Measurements from ENCODE around the gene ERN1.
A peak's percentile ranks its signal among the peaks of the same experiment; 100 is the strongest.

ERN1 gene

DNA sequence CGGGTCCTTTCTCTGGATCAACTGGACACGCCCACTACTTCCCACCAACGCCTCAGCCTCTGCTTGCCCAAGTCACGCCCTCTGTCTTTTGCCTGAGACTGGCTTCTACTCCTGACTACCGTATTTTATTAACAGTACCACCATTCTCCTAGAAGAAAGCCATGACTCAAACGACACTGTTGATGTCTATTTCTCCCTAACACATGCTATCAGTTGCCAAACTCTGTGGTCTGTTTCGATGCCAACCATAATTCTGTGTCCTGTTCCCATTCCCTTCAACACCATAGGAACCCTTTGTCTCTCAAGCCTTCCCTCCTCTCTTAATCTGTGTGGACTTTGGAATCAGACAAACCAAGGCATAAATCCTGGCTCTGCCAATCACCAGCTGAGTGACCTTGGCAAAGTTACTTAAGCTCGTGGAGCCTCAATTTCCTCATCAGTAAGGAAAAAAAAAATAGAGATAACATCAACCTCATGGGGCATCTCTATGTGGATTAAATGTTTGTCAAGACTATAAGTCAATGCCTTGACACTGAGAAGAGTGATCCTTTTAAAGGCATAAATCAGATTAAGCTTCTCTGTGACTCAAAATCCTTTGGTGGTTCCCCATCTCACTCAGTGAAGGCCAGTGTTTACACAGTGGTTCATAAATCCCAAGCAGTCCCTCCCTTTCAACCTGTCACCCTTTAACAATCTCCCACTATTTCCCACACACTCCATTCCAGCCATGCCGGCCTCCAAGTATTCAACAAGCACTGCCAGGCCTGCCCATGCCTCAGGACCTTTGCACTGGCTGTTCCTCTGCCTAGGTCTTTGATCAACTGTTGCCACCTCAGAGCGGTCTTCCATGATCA lies 45.6 kb downstream of the ERN1 start:
- Histone ChIP-seq H3K36me3 (ENCODE audit: control insufficient read depth, insufficient read depth, low read length) (no peaks in the 10 kb centered on the region), H3K27ac (ENCODE audit: insufficient read depth, low read depth, low read length, poor library complexity, severe bottlenecking) (no peak overlapping the region), H3K4me1 (ENCODE audit: control insufficient read depth, insufficient read depth, low read length) (no peaks in the 10 kb centered on the region), H3K9me3 (ENCODE audit: control insufficient read depth, low read length) (no peaks in the 10 kb centered on the region), H3K27me3 (ENCODE audit: control insufficient read depth, insufficient read depth, low read length, poor library complexity, severe bottlenecking) (no peaks in the 10 kb centered on the region), H3K4me3 (ENCODE audit: insufficient read depth, low read depth, low read length) (no peak overlapping the region)
- WGBS, 2 experiments, result 77 to 79% methylated on average over 10 of the region's 10 CpGs

DNA sequence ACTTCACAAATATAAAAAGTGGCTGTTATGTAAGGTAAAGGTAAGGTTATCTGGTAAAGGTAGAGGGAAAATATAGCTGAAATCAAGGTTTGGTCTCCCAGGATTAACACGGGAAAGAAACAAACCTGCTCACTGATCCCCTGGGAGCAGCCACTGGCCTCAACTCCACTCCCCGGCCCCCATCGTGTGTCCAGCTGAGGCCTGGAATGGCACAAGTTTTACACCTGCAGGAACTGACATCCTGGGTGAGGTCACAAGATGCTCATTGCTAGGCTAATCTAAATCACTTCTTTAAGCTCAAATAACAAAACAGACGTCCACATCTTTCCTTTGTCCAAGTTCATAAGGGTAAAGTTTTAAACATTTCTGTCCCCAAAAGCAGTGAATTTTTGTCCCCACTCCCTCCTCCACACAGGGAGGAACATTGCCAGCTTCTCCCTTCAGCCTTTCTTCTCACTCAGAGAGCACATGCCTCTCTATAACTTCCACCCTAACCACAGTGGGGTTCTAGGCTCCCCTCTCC lies 46.3 kb downstream of the ERN1 start:
- Histone ChIP-seq H3K9me3 (ENCODE audit: control insufficient read depth, low read length) (no peaks in the 10 kb centered on the region), H3K4me3 (ENCODE audit: insufficient read depth, low read depth, low read length) (no peak overlapping the region), H3K36me3 (ENCODE audit: control insufficient read depth, insufficient read depth, low read length) (no peaks in the 10 kb centered on the region), H3K4me1 (ENCODE audit: control insufficient read depth, insufficient read depth, low read length) (no peaks in the 10 kb centered on the region), H3K27me3 (ENCODE audit: control insufficient read depth, insufficient read depth, low read length, poor library complexity, severe bottlenecking) (no peaks in the 10 kb centered on the region), H3K27ac (ENCODE audit: insufficient read depth, low read depth, low read length, poor library complexity, severe bottlenecking) (no peak overlapping the region)
- WGBS, 2 experiments, result 63 to 68% methylated on average over 4 of the region's 4 CpGs

DNA sequence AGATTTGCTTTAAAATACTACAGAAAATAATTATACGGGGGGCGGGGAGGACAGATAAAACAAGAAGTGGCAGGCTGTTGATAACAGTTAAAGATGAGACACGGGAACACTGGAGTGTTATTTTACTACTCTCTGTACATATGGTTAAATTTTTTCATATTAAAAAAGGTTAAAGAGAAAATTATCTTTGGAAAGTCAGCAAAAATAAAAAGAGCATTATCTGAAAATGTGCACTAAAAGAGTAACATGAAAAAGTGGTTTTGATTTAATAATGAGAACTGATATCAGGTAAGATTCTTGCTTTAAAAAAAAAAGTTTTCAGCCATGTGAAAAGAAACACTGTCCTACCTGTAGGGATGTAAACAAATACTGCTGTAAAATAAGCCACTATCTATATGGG lies 46.9 kb downstream of the ERN1 start:
- Histone ChIP-seq H3K36me3 (ENCODE audit: control insufficient read depth, insufficient read depth, low read length) (no peaks in the 10 kb centered on the region), H3K27me3 (ENCODE audit: control insufficient read depth, insufficient read depth, low read length, poor library complexity, severe bottlenecking) (no peaks in the 10 kb centered on the region), H3K4me1 (ENCODE audit: control insufficient read depth, insufficient read depth, low read length) (no peaks in the 10 kb centered on the region), H3K4me3 (ENCODE audit: insufficient read depth, low read depth, low read length) (no peak overlapping the region), H3K9me3 (ENCODE audit: control insufficient read depth, low read length) (no peaks in the 10 kb centered on the region), H3K27ac (ENCODE audit: insufficient read depth, low read depth, low read length, poor library complexity, severe bottlenecking) (no peak overlapping the region)
- 100% methylated on average over 2 of the region's 3 CpGs for WGBS, 2 experiments

DNA sequence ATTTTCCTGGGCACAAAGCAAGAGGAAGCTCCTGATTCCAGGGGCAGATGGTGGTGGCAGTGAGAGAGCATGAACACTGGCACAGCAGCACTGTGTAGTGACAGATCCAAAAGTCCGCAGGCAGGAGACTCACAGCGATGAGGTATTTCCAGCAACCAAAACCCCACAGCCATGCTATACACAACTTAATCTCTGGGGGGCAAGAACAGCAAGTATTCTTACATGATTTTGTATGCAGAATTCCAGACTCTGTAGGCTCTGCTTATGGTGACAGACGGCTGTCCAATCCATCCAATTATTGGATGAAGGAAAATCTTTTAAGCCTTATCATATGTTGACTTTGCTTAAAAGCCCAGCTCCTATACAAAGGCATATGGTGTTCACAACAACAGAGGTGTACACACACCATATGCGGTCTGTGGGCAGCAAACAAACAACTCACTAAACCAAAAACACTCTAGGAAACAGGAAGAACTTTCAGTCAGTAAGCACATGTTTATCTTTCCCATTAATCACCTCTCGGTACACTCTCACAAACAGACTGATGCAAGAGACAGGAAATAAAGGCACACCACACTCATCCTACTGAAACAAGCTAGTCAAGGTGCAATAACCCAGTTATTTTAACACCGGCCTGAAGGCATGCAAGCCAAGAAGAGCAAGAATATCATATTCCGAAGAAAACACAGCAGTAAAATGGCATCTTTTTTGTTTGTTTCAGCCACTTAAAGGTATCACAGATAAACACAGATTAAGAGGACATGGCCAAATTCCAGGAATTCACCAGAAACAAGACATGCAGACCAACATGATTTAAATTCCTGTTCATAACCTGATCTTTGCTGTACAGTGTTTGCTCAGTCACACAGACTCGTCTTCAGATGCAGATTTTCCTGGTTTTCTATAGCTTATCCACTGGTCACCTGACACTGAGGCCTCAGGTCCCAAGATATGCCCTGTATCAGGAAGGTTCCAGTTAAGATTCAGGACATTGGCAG lies 47.8 kb downstream of the ERN1 start:
- Histone ChIP-seq H3K27ac (ENCODE audit: insufficient read depth, low read depth, low read length, poor library complexity, severe bottlenecking) (peak overlapping the region; percentile 26), H3K4me3 (ENCODE audit: insufficient read depth, low read depth, low read length) (no peak overlapping the region), H3K36me3 (ENCODE audit: control insufficient read depth, insufficient read depth, low read length) (no peaks in the 10 kb centered on the region), H3K9me3 (ENCODE audit: control insufficient read depth, low read length) (no peaks in the 10 kb centered on the region), H3K4me1 (ENCODE audit: control insufficient read depth, insufficient read depth, low read length) (no peaks in the 10 kb centered on the region), H3K27me3 (ENCODE audit: control insufficient read depth, insufficient read depth, low read length, poor library complexity, severe bottlenecking) (no peaks in the 10 kb centered on the region)
- WGBS, 2 experiments, result 92 to 95% methylated on average over 8 of the region's 8 CpGs

DNA sequence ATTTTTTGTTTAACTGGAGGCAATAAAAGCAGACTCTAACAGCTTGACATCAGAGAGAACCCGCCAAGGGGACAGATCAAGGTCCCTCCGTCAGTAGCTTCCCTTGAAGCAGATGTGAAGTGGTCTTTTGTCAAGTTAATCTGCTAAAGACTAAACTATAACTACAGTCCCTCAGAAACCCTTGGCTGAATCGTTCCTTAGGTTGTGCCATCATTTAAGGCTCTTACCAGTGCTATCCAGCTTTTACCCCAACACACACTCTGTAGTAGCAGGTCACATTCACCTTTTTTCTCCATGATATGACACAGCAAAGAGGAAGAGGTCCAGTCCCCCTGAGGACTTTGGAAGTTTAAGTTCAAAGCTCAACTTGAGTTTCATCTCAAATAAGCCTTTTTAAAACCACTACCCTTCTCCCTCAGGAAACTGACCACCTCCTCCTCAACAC lies 49.7 kb downstream of the ERN1 start:
- Histone ChIP-seq H3K4me1 (ENCODE audit: control insufficient read depth, insufficient read depth, low read length) (no peaks in the 10 kb centered on the region), H3K27ac (ENCODE audit: insufficient read depth, low read depth, low read length, poor library complexity, severe bottlenecking) (no peak overlapping the region)

DNA sequence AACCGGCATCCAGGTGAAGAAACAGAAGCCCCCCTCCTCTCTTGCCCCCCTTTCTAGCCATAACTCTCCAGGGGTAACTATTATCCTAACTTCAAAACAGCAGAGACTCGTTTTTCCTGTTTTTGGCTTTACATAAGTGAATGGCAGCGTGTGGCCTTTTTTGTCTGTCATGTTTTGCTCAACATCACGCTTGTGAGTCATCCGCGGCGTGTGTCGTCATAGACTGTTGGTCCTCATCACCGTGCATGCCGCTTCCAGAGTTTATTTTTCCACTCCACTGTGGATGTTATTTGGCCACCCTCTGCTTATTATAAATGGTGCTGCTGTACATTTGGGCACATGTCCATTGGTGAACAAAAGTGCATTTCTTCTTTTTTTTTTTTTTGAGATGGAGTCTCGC lies 52.6 kb downstream of the ERN1 start:
- WGBS, 2 experiments, result 95 to 96% methylated on average over 11 of the region's 11 CpGs
- H3K27ac ChIP-seq (ENCODE audit: insufficient read depth, low read depth, low read length, poor library complexity, severe bottlenecking), result no peak overlapping the region

More for the DNA sequence above, 49.7 kb downstream of the ERN1 start:
- no peak overlapping the region for H3K4me3 ChIP-seq (ENCODE audit: insufficient read depth, low read depth, low read length)
- 88% methylated on average over 3 of the region's 3 CpGs for whole genome bisulfite sequencing, 2 experiments
- no peaks in the 10 kb centered on the region for H3K27me3 ChIP-seq (ENCODE audit: control insufficient read depth, insufficient read depth, low read length, poor library complexity, severe bottlenecking)
- H3K36me3 ChIP-seq (ENCODE audit: control insufficient read depth, insufficient read depth, low read length), result no peaks in the 10 kb centered on the region
- no peaks in the 10 kb centered on the region for H3K9me3 ChIP-seq (ENCODE audit: control insufficient read depth, low read length)

DNA sequence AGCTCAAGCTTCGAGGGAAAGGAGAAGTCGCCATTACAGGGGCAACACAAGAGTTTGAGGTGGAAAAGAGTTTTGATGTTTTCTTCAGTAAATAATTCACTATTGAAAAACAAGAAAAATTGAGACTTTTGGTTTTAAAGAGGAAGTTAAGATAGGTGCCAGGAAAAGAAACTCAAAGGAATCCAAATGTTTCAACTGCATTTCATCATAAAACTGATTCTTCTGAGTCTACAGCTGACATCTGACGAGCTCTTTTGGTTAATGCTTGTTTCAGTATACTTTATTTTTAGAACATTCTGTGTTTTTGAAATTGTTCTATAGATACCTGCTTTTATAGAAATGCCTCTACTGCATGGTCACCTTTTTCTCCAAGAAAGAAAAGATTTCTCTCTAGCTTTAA lies 54.0 kb downstream of the ERN1 start:
- no peak overlapping the region for H3K4me3 ChIP-seq (ENCODE audit: insufficient read depth, low read depth, low read length)
- no peaks in the 10 kb centered on the region for H3K36me3 ChIP-seq (ENCODE audit: control insufficient read depth, insufficient read depth, low read length)
- H3K27me3 ChIP-seq (ENCODE audit: control insufficient read depth, insufficient read depth, low read length, poor library complexity, severe bottlenecking), result no peaks in the 10 kb centered on the region
- H3K27ac ChIP-seq (ENCODE audit: insufficient read depth, low read depth, low read length, poor library complexity, severe bottlenecking), result no peak overlapping the region
- WGBS, 2 experiments, result 93 to 94% methylated on average over 2 to 3 of the region's 3 CpGs
- no peaks in the 10 kb centered on the region for H3K4me1 ChIP-seq (ENCODE audit: control insufficient read depth, insufficient read depth, low read length)
- H3K9me3 ChIP-seq (ENCODE audit: control insufficient read depth, low read length), result no peaks in the 10 kb centered on the region

More for the DNA sequence above, 52.6 kb downstream of the ERN1 start:
- no peaks in the 10 kb centered on the region for H3K4me1 ChIP-seq (ENCODE audit: control insufficient read depth, insufficient read depth, low read length)
- no peaks in the 10 kb centered on the region for H3K27me3 ChIP-seq (ENCODE audit: control insufficient read depth, insufficient read depth, low read length, poor library complexity, severe bottlenecking)
- H3K36me3 ChIP-seq (ENCODE audit: control insufficient read depth, insufficient read depth, low read length), result no peaks in the 10 kb centered on the region
- H3K4me3 ChIP-seq (ENCODE audit: insufficient read depth, low read depth, low read length), result no peak overlapping the region
- no peaks in the 10 kb centered on the region for H3K9me3 ChIP-seq (ENCODE audit: control insufficient read depth, low read length)

DNA sequence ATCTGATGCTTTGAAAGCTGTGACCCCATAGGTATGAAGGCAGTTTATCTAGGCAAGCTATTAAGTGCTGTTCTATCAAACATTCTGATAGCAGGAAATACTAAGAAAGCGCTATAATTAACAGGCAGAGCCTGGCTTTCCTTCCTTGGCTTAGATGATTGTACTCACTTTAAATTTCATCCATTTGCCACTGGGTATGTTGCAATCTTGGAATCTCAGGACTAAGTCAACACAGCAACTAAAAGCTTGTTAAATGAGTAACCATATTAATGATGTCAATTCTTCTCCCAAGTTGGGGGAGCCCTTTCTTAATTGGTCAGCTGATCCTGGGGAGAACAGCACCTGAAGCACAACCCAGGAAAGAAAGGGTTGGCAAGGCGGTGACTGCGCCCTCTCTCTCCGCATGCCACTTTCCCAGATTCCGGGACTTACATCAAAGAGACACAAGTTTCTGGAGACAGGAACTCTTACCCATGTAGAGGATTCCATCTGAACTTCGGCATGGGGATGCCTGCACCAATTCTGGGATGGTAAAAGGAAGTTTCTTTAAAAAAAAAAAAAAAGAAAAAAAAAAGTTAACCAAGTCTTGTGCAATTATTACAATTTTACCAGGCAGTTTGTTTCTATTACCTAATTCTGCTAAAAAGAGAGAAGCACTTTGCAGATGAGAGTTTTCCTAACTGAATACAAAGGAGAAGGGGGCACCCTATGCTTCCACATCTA lies 55.1 kb downstream of the ERN1 start:
- Histone ChIP-seq H3K4me3 (ENCODE audit: insufficient read depth, low read depth, low read length) (no peak overlapping the region), H3K27ac (ENCODE audit: insufficient read depth, low read depth, low read length, poor library complexity, severe bottlenecking) (no peak overlapping the region), H3K36me3 (ENCODE audit: control insufficient read depth, insufficient read depth, low read length) (no peaks in the 10 kb centered on the region), H3K27me3 (ENCODE audit: control insufficient read depth, insufficient read depth, low read length, poor library complexity, severe bottlenecking) (no peaks in the 10 kb centered on the region), H3K4me1 (ENCODE audit: control insufficient read depth, insufficient read depth, low read length) (no peaks in the 10 kb centered on the region), H3K9me3 (ENCODE audit: control insufficient read depth, low read length) (no peaks in the 10 kb centered on the region)
- WGBS, 2 experiments, result 90 to 96% methylated on average over 6 of the region's 6 CpGs

DNA sequence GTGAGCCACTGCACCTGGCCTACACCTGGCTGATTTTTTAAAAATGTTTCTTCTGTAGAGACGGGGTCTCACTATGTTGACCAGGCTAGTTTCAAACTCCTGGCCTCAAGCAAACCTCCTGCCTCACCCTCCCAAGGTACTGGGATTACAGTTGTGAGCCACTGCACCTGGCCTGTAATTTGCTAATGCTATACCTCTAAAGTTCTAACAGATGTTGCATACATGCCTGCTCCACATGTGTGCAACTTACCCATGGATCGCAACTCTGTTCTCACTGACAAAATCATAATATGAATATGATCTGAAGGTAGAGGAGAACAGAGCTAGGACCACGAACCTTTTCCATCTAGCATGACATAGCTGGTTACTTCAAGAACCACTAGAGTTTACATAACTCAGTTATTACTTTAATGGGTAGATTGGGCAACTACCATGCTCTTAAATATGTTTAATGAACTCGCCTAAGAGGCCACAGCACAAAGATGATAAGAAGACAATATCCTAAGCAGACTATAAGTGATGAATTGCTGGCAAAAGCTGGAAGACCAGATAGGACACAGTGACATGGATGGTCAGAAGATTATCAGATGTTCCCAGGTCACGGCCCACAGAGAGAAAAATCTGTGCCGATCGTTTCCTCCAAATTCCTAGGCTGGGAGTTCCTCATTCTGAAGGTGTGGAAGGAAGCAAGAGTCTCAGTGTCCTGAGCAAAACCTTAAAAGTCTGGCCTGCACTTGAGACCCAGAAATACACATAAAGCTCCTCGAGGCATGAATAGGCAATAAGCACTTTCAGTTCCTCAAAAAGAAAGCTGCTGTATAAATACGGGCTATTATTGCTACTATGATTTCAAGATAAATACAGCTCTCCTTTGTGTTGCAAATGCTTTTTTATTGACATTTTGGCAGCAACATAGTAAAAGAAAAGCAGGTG lies 55.9 kb downstream of the ERN1 start:
- Histone ChIP-seq H3K36me3 (ENCODE audit: control insufficient read depth, insufficient read depth, low read length) (no peaks in the 10 kb centered on the region), H3K9me3 (ENCODE audit: control insufficient read depth, low read length) (no peaks in the 10 kb centered on the region), H3K27ac (ENCODE audit: insufficient read depth, low read depth, low read length, poor library complexity, severe bottlenecking) (no peak overlapping the region)

More for the DNA sequence above, 55.9 kb downstream of the ERN1 start:
- Histone ChIP-seq H3K27me3 (ENCODE audit: control insufficient read depth, insufficient read depth, low read length, poor library complexity, severe bottlenecking) (no peaks in the 10 kb centered on the region), H3K4me1 (ENCODE audit: control insufficient read depth, insufficient read depth, low read length) (no peaks in the 10 kb centered on the region), H3K4me3 (ENCODE audit: insufficient read depth, low read depth, low read length) (no peak overlapping the region)
- 92 to 96% methylated on average over 7 to 9 of the region's 9 CpGs for WGBS, 2 experiments
